Femur (tissue), 1 donor: ENCODE measurements around the gene MYBPC2.

ENCODE experiments used
- DNase-seq: peaks from one replicate; pipeline ENCODE4 v3.0.0-alpha.2; 2017

MYBPC2 gene

GRCh38 chr19:50482271-50482855, 49.7 kb downstream of the MYBPC2 start:
- DNase-seq: no peak

GRCh38 chr19:50482916-50483315, 50.2 kb downstream of the MYBPC2 start:
- no peak for DNase-seq

- DNase-seq: no peak
Observed at GRCh38 chr19:50485284-50485955, 52.7 kb downstream of the MYBPC2 start.

GRCh38 chr19:50486823-50487515, 54.3 kb downstream of the MYBPC2 start:
- DNase-seq: no peak

GRCh38 chr19:50488389-50489194, 55.9 kb downstream of the MYBPC2 start:
- DNase-seq: no peak

GRCh38 chr19:50489461-50490011, 56.8 kb downstream of the MYBPC2 start:
- no peak for DNase-seq

GRCh38 chr19:50490411-50490811, 57.7 kb downstream of the MYBPC2 start:
- DNase-seq: no peak

- DNase-seq: peak; percentile 80
Observed at GRCh38 chr19:50490991-50491472, 58.3 kb downstream of the MYBPC2 start.

- no peak for DNase-seq
Observed at GRCh38 chr19:50492303-50493052, 59.8 kb downstream of the MYBPC2 start.

GRCh38 chr19:50493171-50493570, 60.5 kb downstream of the MYBPC2 start:
- DNase-seq: no peak

- DNase-seq: no peak
Observed at GRCh38 chr19:50494186-50495019, 61.7 kb downstream of the MYBPC2 start.

GRCh38 chr19:50495020-50495531, 62.4 kb downstream of the MYBPC2 start:
- no peak for DNase-seq

- DNase-seq: peak; percentile 65
Observed at GRCh38 chr19:50496189-50497021, 63.7 kb downstream of the MYBPC2 start.

- DNase-seq: peak; percentile 29
Observed at GRCh38 chr19:50497022-50497405, 64.3 kb downstream of the MYBPC2 start.

- DNase-seq: no peak
Observed at GRCh38 chr19:50498219-50499056, 65.7 kb downstream of the MYBPC2 start.

GRCh38 chr19:50500060-50500752, 67.5 kb downstream of the MYBPC2 start:
- DNase-seq: peak; percentile 81

- peak; percentile 75 for DNase-seq
Observed at GRCh38 chr19:50500753-50501151, 68.1 kb downstream of the MYBPC2 start.

- DNase-seq: no peak
Observed at GRCh38 chr19:50501186-50501567, 68.5 kb downstream of the MYBPC2 start.
